Endothelial cell of umbilical vein (primary cell): ENCODE results near the gene RAB40AL. TPM values are rescaled to one million over a fixed set of nuclear protein-coding genes. Genes with fewer than 3 reads are reported as not detected.
A peak's percentile ranks its signal among the peaks of the same experiment; 100 is the strongest.

ENCODE experiments used
- BruUV-seq: library from RNA; stranded (reverse); fragments of 400-500 nt; replicated peaks from 2 replicates; lab custom pipeline; 2021; lab: Mats Ljungman, UMichigan
- CTCF ChIA-PET: fragments of 300-600, 350-600 bp; sonication (Branson Sonifier 250); formaldehyde crosslinking; loops from one replicate; lab custom pipeline; 2021; ENCODE audit warnings: antibody characterized with exemption, inconsistent platforms; lab: Charles Lee
- POLR2A ChIA-PET: fragments of 300-600, 350-600 bp; sonication (Branson Sonifier 250); formaldehyde crosslinking; loops from one replicate; lab custom pipeline; 2021; ENCODE audit warnings: antibody characterized with exemption, inconsistent platforms; lab: Charles Lee
- DNase-seq: peaks from one replicate; pipeline ENCODE4 v3.0.0-alpha.2; 2011; ENCODE audit warnings: low read depth, low spot score
- FAIRE-seq: peaks from 2 replicates; lab custom pipeline; 2011; peaks lifted over from hg19 to GRCh38; lab: Jason Lieb, UNC
- H2AFZ ChIP-seq: 2 replicates; pipeline ENCODE4 v1.6.0; 2012; ENCODE audit warnings: low read depth, low read length, control low read depth, inconsistent platforms
- H3K27ac ChIP-seq: 2 replicates; pipeline ENCODE4 v1.5.1; 2011; ENCODE audit warnings: low read depth, mild to moderate bottlenecking, control low read depth, low read length, moderate library complexity; ENCODE audit not compliant: insufficient read depth
- H3K27me3 ChIP-seq, 2 experiments: 2 replicates each; pipeline versions ENCODE4 v1.6.0 to v1.6.1; 2011; ENCODE audit warnings: low read length in 2 of 2, mixed read lengths in 1 of 2; ENCODE audit not compliant: control insufficient read depth in 2 of 2, insufficient read depth in 2 of 2
- H3K36me3 ChIP-seq, 2 experiments: 2 replicates in 1 of 2; 3 replicates in 1 of 2; pipeline ENCODE4 v1.5.1; 2011; ENCODE audit warnings: low read length in 2 of 2, mild to moderate bottlenecking in 1 of 2, moderate library complexity in 1 of 2; ENCODE audit not compliant: control insufficient read depth in 2 of 2, insufficient read depth in 2 of 2; ENCODE audit errors: extremely low read depth in 1 of 2
- H3K4me1 ChIP-seq: 3 replicates; pipeline ENCODE4 v1.5.1; 2011; ENCODE audit warnings: mild to moderate bottlenecking, low read length; ENCODE audit not compliant: control insufficient read depth, insufficient read depth; ENCODE audit errors: extremely low read depth
- H3K4me2 ChIP-seq: 2 replicates; pipeline ENCODE4 v1.6.1; 2011; ENCODE audit warnings: low read length, control low read depth, mixed read lengths; ENCODE audit not compliant: insufficient read depth
- H3K4me3 ChIP-seq, 3 experiments: fragments of 200-600 bp in 1 of 3; sonication (generic), shearing (Covaris generic) in 1 of 3; replicated peaks in 1 of 3; 2 replicates each; pipeline ENCODE4 v1.5.1; 2011 to 2016; ENCODE audit warnings: control low read depth in 3 of 3, low read length in 3 of 3, mild to moderate bottlenecking in 2 of 3, inconsistent platforms in 1 of 3, low read depth in 1 of 3, moderate library complexity in 1 of 3; ENCODE audit not compliant: insufficient read depth in 1 of 3
- H3K79me2 ChIP-seq: 2 replicates; pipeline ENCODE4 v1.6.0; 2012; ENCODE audit warnings: low read length, inconsistent platforms; ENCODE audit not compliant: control insufficient read depth, insufficient read depth
- H3K9ac ChIP-seq: replicated peaks from 2 replicates; pipeline ENCODE3; 2011; ENCODE audit warnings: low read length, control low read depth; ENCODE audit not compliant: insufficient read depth; ENCODE audit errors: extremely low read depth
- H3K9me1 ChIP-seq: replicated peaks from 3 replicates; pipeline ENCODE4 v1.6.0; 2011; ENCODE audit warnings: mild to moderate bottlenecking, low read length; ENCODE audit not compliant: control insufficient read depth, insufficient read depth; ENCODE audit errors: extremely low read depth
- H3K9me3 ChIP-seq: replicated peaks from 2 replicates; pipeline ENCODE4 v1.5.1; 2012; ENCODE audit warnings: low read length, inconsistent platforms; ENCODE audit not compliant: control insufficient read depth, insufficient read depth
- H4K20me1 ChIP-seq: replicated peaks from 2 replicates; pipeline ENCODE3; 2011; ENCODE audit warnings: mild to moderate bottlenecking, low read length; ENCODE audit not compliant: control insufficient read depth, insufficient read depth; ENCODE audit errors: extremely low read depth
- EZH2 ChIP-seq: IDR thresholded peaks from 2 replicates; pipeline ENCODE4 v1.6.1; 2012; ENCODE audit warnings: borderline replicate concordance, low read depth, mild to moderate bottlenecking, moderate library complexity, low read length, inconsistent platforms; ENCODE audit not compliant: severe bottlenecking
- FOS ChIP-seq: IDR thresholded peaks from 2 replicates; pipeline ENCODE4 v1.6.1; 2011; ENCODE audit warnings: mild to moderate bottlenecking, low read length, moderate library complexity, borderline replicate concordance; ENCODE audit not compliant: insufficient read depth
- GATA2 ChIP-seq: IDR thresholded peaks from 2 replicates; pipeline ENCODE4 v1.7.0; 2011; ENCODE audit warnings: low read depth, mild to moderate bottlenecking, moderate library complexity, mixed read lengths, low read length; ENCODE audit not compliant: insufficient read length, insufficient read depth
- JUN ChIP-seq: IDR thresholded peaks from 2 replicates; pipeline ENCODE4 v1.6.1; 2011; ENCODE audit warnings: borderline replicate concordance, low read depth; ENCODE audit not compliant: insufficient read length, insufficient read depth
- MYC ChIP-seq: IDR thresholded peaks from one replicate; pipeline ENCODE4 v1.6.1; 2011; ENCODE audit warnings: mild to moderate bottlenecking, low read depth, low read length
- POLR2A ChIP-seq: IDR thresholded peaks from 2 replicates; pipeline ENCODE4 v1.6.1; 2012; ENCODE audit warnings: low read depth, mild to moderate bottlenecking, control low read depth, low read length
- dilution Hi-C: fragments of 300-500 bp; cut with MboI; formaldehyde crosslinking; loops from one replicate; pipeline ENCODE4 v1.15.0; 2019; ENCODE audit warnings: low sequenced_read_pairs; ENCODE audit not compliant: extremely low pct_ligation_motif_present
- intact Hi-C: fragments of 100-400 bp; cut with micrococcal nuclease; formaldehyde crosslinking; loops from one replicate; pipeline ENCODE4 v1.10.0; 2022
- polyA plus RNA-seq, 4 experiments: library from polyadenylated mRNA; depleted of rRNA in 3 of 4; stranded (reverse) in 3 of 4; unstranded in 1 of 4; fragments of >200 nt; gene quantifications; 2 replicates each; pipeline versions ENCODE4 v1.2.1 to v1.2.3, GENCODE V29; 2011 to 2012; ENCODE audit warnings: missing spikeins in 1 of 4
- total RNA-seq: library from RNA; stranded (reverse); gene quantifications from 2 replicates; pipeline ENCODE4 v1.2.3, GENCODE V29; 2021
- TF ChIP-seq, protein P1 (sequence below), 2 donors: IDR thresholded peaks; 1 replicate in 1 of 2; 2 replicates in 1 of 2; pipeline ENCODE4 v1.5.1; 2011; ENCODE audit warnings: low read length in 2 of 2, mild to moderate bottlenecking in 2 of 2, moderate library complexity in 2 of 2, control low read depth in 1 of 2, inconsistent platforms in 1 of 2, low read depth in 1 of 2; ENCODE audit not compliant: insufficient read depth in 1 of 2; ENCODE audit errors: extremely low read depth in 1 of 2

The RAB40AL gene
- total and polyA plus RNA-seq, 2 donors (not counting 3 experiments of a cell fraction or from before 2014, with no cell fraction given) = 0.68 to 1.4 TPM

DNA sequence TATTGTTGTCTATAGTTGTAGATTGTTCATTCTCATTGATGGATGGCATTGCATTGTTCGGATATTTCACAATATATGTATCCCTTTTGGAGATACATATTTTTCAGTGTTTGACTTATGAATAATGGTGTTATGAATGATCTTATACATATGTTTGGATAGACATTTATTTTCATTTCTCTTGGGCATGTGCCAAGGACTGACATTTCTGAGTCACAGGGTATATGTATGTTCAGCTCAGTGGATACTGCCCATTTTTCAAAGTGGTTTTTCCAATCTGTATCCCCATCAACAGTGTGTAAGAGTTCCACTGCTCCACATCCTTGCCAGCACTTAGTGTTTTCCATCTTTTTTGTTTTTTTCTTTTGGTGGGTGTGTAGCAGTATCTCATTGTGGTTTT, 45.0 kb upstream of the RAB40AL start:
- Histone ChIP-seq H3K9me1 (no peaks in the 10 kb centered on the region), H3K79me2 (no peaks in the 10 kb centered on the region), H3K9me3 (no peaks in the 10 kb centered on the region), H3K4me2 (no peak overlapping the region), H4K20me1 (no peaks in the 10 kb centered on the region), H3K4me3 (no peak overlapping the region), H3K36me3 (no peaks in the 10 kb centered on the region), H3K9ac (no peak overlapping the region), H2AFZ (no peak overlapping the region), H3K27me3 (no peaks in the 10 kb centered on the region), H3K27ac (no peak overlapping the region), H3K4me1 (no peaks in the 10 kb centered on the region)
- intact Hi-C loops = no loop called here
- TF ChIP-seq MYC (no peak), GATA2 (no peak), POLR2A (no peak), FOS (no peak), JUN (no peak), EZH2 (no peak)
- TF ChIP-seq, protein P1, sequence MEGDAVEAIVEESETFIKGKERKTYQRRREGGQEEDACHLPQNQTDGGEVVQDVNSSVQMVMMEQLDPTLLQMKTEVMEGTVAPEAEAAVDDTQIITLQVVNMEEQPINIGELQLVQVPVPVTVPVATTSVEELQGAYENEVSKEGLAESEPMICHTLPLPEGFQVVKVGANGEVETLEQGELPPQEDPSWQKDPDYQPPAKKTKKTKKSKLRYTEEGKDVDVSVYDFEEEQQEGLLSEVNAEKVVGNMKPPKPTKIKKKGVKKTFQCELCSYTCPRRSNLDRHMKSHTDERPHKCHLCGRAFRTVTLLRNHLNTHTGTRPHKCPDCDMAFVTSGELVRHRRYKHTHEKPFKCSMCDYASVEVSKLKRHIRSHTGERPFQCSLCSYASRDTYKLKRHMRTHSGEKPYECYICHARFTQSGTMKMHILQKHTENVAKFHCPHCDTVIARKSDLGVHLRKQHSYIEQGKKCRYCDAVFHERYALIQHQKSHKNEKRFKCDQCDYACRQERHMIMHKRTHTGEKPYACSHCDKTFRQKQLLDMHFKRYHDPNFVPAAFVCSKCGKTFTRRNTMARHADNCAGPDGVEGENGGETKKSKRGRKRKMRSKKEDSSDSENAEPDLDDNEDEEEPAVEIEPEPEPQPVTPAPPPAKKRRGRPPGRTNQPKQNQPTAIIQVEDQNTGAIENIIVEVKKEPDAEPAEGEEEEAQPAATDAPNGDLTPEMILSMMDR (IDR thresholded peaks at IDR 0.05; ENCODE audit: extremely low read depth in 1 of 2, insufficient read depth in 1 of 2, low read depth in 1 of 2, low read length in 2 of 2) = no peak
- FAIRE-seq (peak; percentile 75), DNase-seq (peak; percentile 47)
- BruUV-seq = no TSS peak
- dilution Hi-C loops = no loop called here
- POLR2A ChIA-PET = no interaction called here
- CTCF ChIA-PET = interaction anchor here (1.0 kb wide), 1 partner anchor 9 kb away, joined by 6 read pairs; no protein-coding TSS in a partner anchor
